ENCODE results near the gene FRRS1.

FRRS1 gene

GRCh38 chr1:99777752-99778151 is 11.3 kb upstream of the FRRS1 start:
- DNase-seq: no peak
- Histone ChIP-seq H3K27ac (ENCODE audit: low read length, poor library complexity, severe bottlenecking) (no peak overlapping the region), H3K4ac (ENCODE audit: low read depth in 1 of 2, low read length in 2 of 2) (no peak overlapping the region), H3K36me3 (ENCODE audit: control insufficient read depth in 1 of 2, insufficient read depth in 2 of 2, low read depth in 1 of 2, low read length in 2 of 2) (no peaks in the 10 kb centered on the region), H3K18ac (ENCODE audit: low read depth in 1 of 2, low read length in 2 of 2) (no peak overlapping the region), H3K79me1 (replicated peaks; ENCODE audit: low read length, poor library complexity, severe bottlenecking) (no peaks in the 10 kb centered on the region), H3K9me3 (ENCODE audit: control insufficient read depth, low read length) (no peaks in the 10 kb centered on the region), H2AFZ (ENCODE audit: low read depth, low read length) (no peak overlapping the region), H3K4me3 (ENCODE audit: insufficient read depth in 1 of 2, low read depth in 1 of 2, low read length in 2 of 2) (no peak overlapping the region), H2BK5ac (ENCODE audit: low read depth, low read length, poor library complexity, severe bottlenecking) (no peak overlapping the region), H3K14ac (ENCODE audit: low read length in 2 of 2) (no peak overlapping the region), H3K9ac (ENCODE audit: low read length) (no peak overlapping the region), H2BK15ac (ENCODE audit: low read depth, poor library complexity, severe bottlenecking) (no peak overlapping the region), H2AK5ac (ENCODE audit: low read length, severe bottlenecking) (no peak overlapping the region), H4K8ac (ENCODE audit: low read length) (no peak overlapping the region), H4K91ac (ENCODE audit: low read length) (no peak overlapping the region), H3K4me2 (ENCODE audit: low read length, poor library complexity, severe bottlenecking) (no peak overlapping the region), H2BK120ac (ENCODE audit: low read depth, low read length) (no peak overlapping the region), H3K23ac (ENCODE audit: low read length in 2 of 2) (no peak overlapping the region), H3K4me1 (ENCODE audit: control insufficient read depth, insufficient read depth, low read depth, low read length) (no peaks in the 10 kb centered on the region), H2BK12ac (ENCODE audit: low read length in 2 of 2) (no peak overlapping the region), H3K27me3 (ENCODE audit: control insufficient read depth in 1 of 2, insufficient read depth in 1 of 2, low read length in 2 of 2) (peaks cover 0 to 7% of the 10 kb centered on the region in 2 experiments)
- WGBS: 89% methylated on average over 3 of the region's 3 CpGs

GRCh38 chr1:99776120-99776519 is 9.7 kb upstream of the FRRS1 start:
- H3K14ac ChIP-seq (ENCODE audit: low read length in 2 of 2): no peak overlapping the region
- peaks cover 0 to 7% of the 10 kb centered on the region in 2 experiments for H3K27me3 ChIP-seq (ENCODE audit: control insufficient read depth in 1 of 2, insufficient read depth in 1 of 2, low read length in 2 of 2)
- H4K91ac ChIP-seq (ENCODE audit: low read length): no peak overlapping the region
- no peaks in the 10 kb centered on the region for H3K79me1 ChIP-seq (replicated peaks; ENCODE audit: low read length, poor library complexity, severe bottlenecking)
- H3K4ac ChIP-seq (ENCODE audit: low read depth in 1 of 2, low read length in 2 of 2): no peak overlapping the region
- H4K8ac ChIP-seq (ENCODE audit: low read length): no peak overlapping the region
- no peak overlapping the region for H3K4me2 ChIP-seq (ENCODE audit: low read length, poor library complexity, severe bottlenecking)
- no peak overlapping the region for H2AFZ ChIP-seq (ENCODE audit: low read depth, low read length)
- no peak overlapping the region for H3K4me3 ChIP-seq (ENCODE audit: insufficient read depth in 1 of 2, low read depth in 1 of 2, low read length in 2 of 2)
- no peak overlapping the region for H3K23ac ChIP-seq (ENCODE audit: low read length in 2 of 2)
- H3K36me3 ChIP-seq (ENCODE audit: control insufficient read depth in 1 of 2, insufficient read depth in 2 of 2, low read depth in 1 of 2, low read length in 2 of 2): no peaks in the 10 kb centered on the region
- H2AK5ac ChIP-seq (ENCODE audit: low read length, severe bottlenecking): no peak overlapping the region
- H3K4me1 ChIP-seq (ENCODE audit: control insufficient read depth, insufficient read depth, low read depth, low read length): no peaks in the 10 kb centered on the region
- no peak overlapping the region for H3K18ac ChIP-seq (ENCODE audit: low read depth in 1 of 2, low read length in 2 of 2)
- no peaks in the 10 kb centered on the region for H3K9me3 ChIP-seq (ENCODE audit: control insufficient read depth, low read length)
- no peak overlapping the region for H3K9ac ChIP-seq (ENCODE audit: low read length)
- DNase-seq: no peak
- no peak overlapping the region for H2BK120ac ChIP-seq (ENCODE audit: low read depth, low read length)
- H2BK15ac ChIP-seq (ENCODE audit: low read depth, poor library complexity, severe bottlenecking): no peak overlapping the region
- no peak overlapping the region for H2BK5ac ChIP-seq (ENCODE audit: low read depth, low read length, poor library complexity, severe bottlenecking)
- no peak overlapping the region for H2BK12ac ChIP-seq (ENCODE audit: low read length in 2 of 2)
- no peak overlapping the region for H3K27ac ChIP-seq (ENCODE audit: low read length, poor library complexity, severe bottlenecking)

GRCh38 chr1:99772809-99773208 is 6.4 kb upstream of the FRRS1 start:
- no peak overlapping the region for H3K4me2 ChIP-seq (ENCODE audit: low read length, poor library complexity, severe bottlenecking)
- no peaks in the 10 kb centered on the region for H3K79me1 ChIP-seq (replicated peaks; ENCODE audit: low read length, poor library complexity, severe bottlenecking)
- H2AFZ ChIP-seq (ENCODE audit: low read depth, low read length): no peak overlapping the region
- no peak overlapping the region for H3K27ac ChIP-seq (ENCODE audit: low read length, poor library complexity, severe bottlenecking)
- no peak overlapping the region for H2BK15ac ChIP-seq (ENCODE audit: low read depth, poor library complexity, severe bottlenecking)
- H4K91ac ChIP-seq (ENCODE audit: low read length): no peak overlapping the region
- H2BK5ac ChIP-seq (ENCODE audit: low read depth, low read length, poor library complexity, severe bottlenecking): no peak overlapping the region
- H2AK5ac ChIP-seq (ENCODE audit: low read length, severe bottlenecking): no peak overlapping the region
- H3K23ac ChIP-seq (ENCODE audit: low read length in 2 of 2): no peak overlapping the region
- no peaks in the 10 kb centered on the region for H3K27me3 ChIP-seq (ENCODE audit: control insufficient read depth in 1 of 2, insufficient read depth in 1 of 2, low read length in 2 of 2)
- no peak overlapping the region for H3K14ac ChIP-seq (ENCODE audit: low read length in 2 of 2)
- H4K8ac ChIP-seq (ENCODE audit: low read length): no peak overlapping the region
- H2BK12ac ChIP-seq (ENCODE audit: low read length in 2 of 2): no peak overlapping the region
- no peak overlapping the region for H3K4me3 ChIP-seq (ENCODE audit: insufficient read depth in 1 of 2, low read depth in 1 of 2, low read length in 2 of 2)
- no peak overlapping the region for H3K18ac ChIP-seq (ENCODE audit: low read depth in 1 of 2, low read length in 2 of 2)
- H3K4ac ChIP-seq (ENCODE audit: low read depth in 1 of 2, low read length in 2 of 2): no peak overlapping the region
- WGBS: 96% methylated on average over 3 of the region's 3 CpGs
- no peaks in the 10 kb centered on the region for H3K9me3 ChIP-seq (ENCODE audit: control insufficient read depth, low read length)
- H2BK120ac ChIP-seq (ENCODE audit: low read depth, low read length): no peak overlapping the region
- H3K36me3 ChIP-seq (ENCODE audit: control insufficient read depth in 1 of 2, insufficient read depth in 2 of 2, low read depth in 1 of 2, low read length in 2 of 2): no peaks in the 10 kb centered on the region
- no peaks in the 10 kb centered on the region for H3K4me1 ChIP-seq (ENCODE audit: control insufficient read depth, insufficient read depth, low read depth, low read length)
- DNase-seq: no peak
- no peak overlapping the region for H3K9ac ChIP-seq (ENCODE audit: low read length)

- H3K79me1 ChIP-seq (replicated peaks; ENCODE audit: low read length, poor library complexity, severe bottlenecking): no peaks in the 10 kb centered on the region
Measured at GRCh38 chr1:99771513-99771918, 5.1 kb upstream of the FRRS1 start.

More at GRCh38 chr1:99771513-99771918, 5.1 kb upstream of the FRRS1 start:
- H3K18ac ChIP-seq (ENCODE audit: low read depth in 1 of 2, low read length in 2 of 2): no peak overlapping the region
- H4K91ac ChIP-seq (ENCODE audit: low read length): no peak overlapping the region
- H3K27me3 ChIP-seq (ENCODE audit: control insufficient read depth in 1 of 2, insufficient read depth in 1 of 2, low read length in 2 of 2): no peaks in the 10 kb centered on the region
- no peak overlapping the region for H3K23ac ChIP-seq (ENCODE audit: low read length in 2 of 2)
- no peak overlapping the region for H2AK5ac ChIP-seq (ENCODE audit: low read length, severe bottlenecking)
- no peak for DNase-seq
- H2BK12ac ChIP-seq (ENCODE audit: low read length in 2 of 2): no peak overlapping the region
- H3K14ac ChIP-seq (ENCODE audit: low read length in 2 of 2): no peak overlapping the region
- H3K4me3 ChIP-seq (ENCODE audit: insufficient read depth in 1 of 2, low read depth in 1 of 2, low read length in 2 of 2): no peak overlapping the region
- no peak overlapping the region for H3K9ac ChIP-seq (ENCODE audit: low read length)
- no peaks in the 10 kb centered on the region for H3K9me3 ChIP-seq (ENCODE audit: control insufficient read depth, low read length)
- no peaks in the 10 kb centered on the region for H3K36me3 ChIP-seq (ENCODE audit: control insufficient read depth in 1 of 2, insufficient read depth in 2 of 2, low read depth in 1 of 2, low read length in 2 of 2)
- no peak overlapping the region for H4K8ac ChIP-seq (ENCODE audit: low read length)
- no peak overlapping the region for H3K27ac ChIP-seq (ENCODE audit: low read length, poor library complexity, severe bottlenecking)
- H2BK120ac ChIP-seq (ENCODE audit: low read depth, low read length): no peak overlapping the region
- no peaks in the 10 kb centered on the region for H3K4me1 ChIP-seq (ENCODE audit: control insufficient read depth, insufficient read depth, low read depth, low read length)
- no peak overlapping the region for H2BK5ac ChIP-seq (ENCODE audit: low read depth, low read length, poor library complexity, severe bottlenecking)
- H3K4me2 ChIP-seq (ENCODE audit: low read length, poor library complexity, severe bottlenecking): no peak overlapping the region
- no peak overlapping the region for H2AFZ ChIP-seq (ENCODE audit: low read depth, low read length)
- no peak overlapping the region for H3K4ac ChIP-seq (ENCODE audit: low read depth in 1 of 2, low read length in 2 of 2)
- H2BK15ac ChIP-seq (ENCODE audit: low read depth, poor library complexity, severe bottlenecking): no peak overlapping the region

All from mesenchymal stem cell (in vitro differentiated cells and primary cell).